Colonic mucosa (tissue), 4 donors: ENCODE results near the gene ATP8B4. TPM values are rescaled to one million over a fixed set of nuclear protein-coding genes. Genes with fewer than 3 reads are reported as not detected.

Source experiments
- DNase-seq: peaks from one replicate; pipeline ENCODE4 v3.0.0-alpha.2; 2020
- H3K27ac ChIP-seq: fragments of 200-600 bp; one replicate; pipeline ENCODE4 v1.8.0; 2021
- H3K27me3 ChIP-seq: fragments of 200-600 bp; one replicate; pipeline ENCODE4 v1.8.0; 2021
- H3K36me3 ChIP-seq: fragments of 200-600 bp; one replicate; pipeline ENCODE4 v1.8.0; 2021
- H3K4me1 ChIP-seq: fragments of 200-600 bp; one replicate; pipeline ENCODE4 v1.8.0; 2021; ENCODE audit warnings: mild to moderate bottlenecking
- H3K4me3 ChIP-seq: fragments of 200-600 bp; one replicate; pipeline ENCODE4 v1.8.0; 2021
- H3K9ac ChIP-seq, 2 donors: one replicate each; pipeline ENCODE4 v1.7.0; 2013; ENCODE audit warnings: control low read depth in 2 of 2, low read depth in 2 of 2, low read length in 2 of 2
- H3K9me3 ChIP-seq: fragments of 200-600 bp; one replicate; pipeline ENCODE4 v1.8.0; 2021
- CTCF ChIP-seq: fragments of 200-600 bp; IDR thresholded peaks from one replicate; pipeline ENCODE4 v1.8.0; 2022; ENCODE audit warnings: antibody characterized with exemption, mild to moderate bottlenecking
- intact Hi-C: fragments of 100-400 bp; cut with DNase I; formaldehyde crosslinking; loops from one replicate; pipeline ENCODE4 v1.14.1; 2022
- total RNA-seq, 2 donors: library from RNA; stranded (reverse); fragmentation: NEBNext Ultra II Directional in 1 of 2; extraction: Animal tissue kit (Norgen Biotek cat#: 25700) in 1 of 2; gene quantifications; one replicate each; pipeline ENCODE4 v1.2.1, GENCODE V29; 2021
- donor health status: healthy.
- donor health status: DM: no; HTN: no; CAD: no.
- donor health status: DM: no; HTN: no; CAD: no.

The ATP8B4 gene
- total RNA-seq, 2 donors from 2014 or later = 2.7 to 3.0 TPM

- intact Hi-C loops = no loop called here
Observed at GRCh38 chr15:49817100-49817499, 301.9 kb downstream of the ATP8B4 start.

GRCh38 chr15:49815950-49816349 lies 303.1 kb downstream of the ATP8B4 start:
- Histone ChIP-seq H3K27me3 (no peaks in the 10 kb centered on the region), H3K9me3 (no peaks in the 10 kb centered on the region), H3K4me3 (no peak overlapping the region), H3K27ac (no peak overlapping the region), H3K36me3 (no peaks in the 10 kb centered on the region), H3K9ac (no peak overlapping the region), H3K4me1 (no peaks in the 10 kb centered on the region)
- intact Hi-C loops = no loop called here
- TF ChIP-seq CTCF = no peak
- DNase-seq = no peak

More at GRCh38 chr15:49817100-49817499, 301.9 kb downstream of the ATP8B4 start:
- Histone ChIP-seq H3K27ac (no peak overlapping the region), H3K36me3 (no peaks in the 10 kb centered on the region), H3K9ac (no peak overlapping the region), H3K9me3 (no peaks in the 10 kb centered on the region), H3K27me3 (no peaks in the 10 kb centered on the region), H3K4me1 (no peaks in the 10 kb centered on the region), H3K4me3 (no peak overlapping the region)
- no peak for DNase-seq
- no peak for TF ChIP-seq CTCF

- no peaks in the 10 kb centered on the region for H3K9me3 ChIP-seq
- no peak overlapping the region for H3K27ac ChIP-seq
- H3K4me3 ChIP-seq = no peak overlapping the region
- intact Hi-C loops = no loop called here
- no peaks in the 10 kb centered on the region for H3K36me3 ChIP-seq
- TF ChIP-seq CTCF = no peak
- no peak for DNase-seq
- no peaks in the 10 kb centered on the region for H3K4me1 ChIP-seq
- H3K27me3 ChIP-seq = no peaks in the 10 kb centered on the region
- H3K9ac ChIP-seq = no peak overlapping the region
Observed at GRCh38 chr15:49815526-49815925, 303.5 kb downstream of the ATP8B4 start.

- Histone ChIP-seq H3K4me1 (no peaks in the 10 kb centered on the region), H3K9me3 (no peaks in the 10 kb centered on the region), H3K9ac (no peak overlapping the region), H3K4me3 (no peak overlapping the region), H3K27ac (no peak overlapping the region), H3K27me3 (no peaks in the 10 kb centered on the region), H3K36me3 (no peaks in the 10 kb centered on the region)
- TF ChIP-seq CTCF = no peak
- no peak for DNase-seq
- intact Hi-C loops = no loop called here
Observed at GRCh38 chr15:49814709-49815108, 304.3 kb downstream of the ATP8B4 start.

GRCh38 chr15:49813625-49814024 lies 305.4 kb downstream of the ATP8B4 start:
- H3K4me3 ChIP-seq = no peak overlapping the region
- H3K9ac ChIP-seq = no peak overlapping the region
- H3K4me1 ChIP-seq = no peaks in the 10 kb centered on the region
- H3K9me3 ChIP-seq = no peaks in the 10 kb centered on the region
- TF ChIP-seq CTCF = no peak
- H3K27ac ChIP-seq = no peak overlapping the region
- H3K36me3 ChIP-seq = no peaks in the 10 kb centered on the region
- intact Hi-C loops = no loop called here
- no peak for DNase-seq
- no peaks in the 10 kb centered on the region for H3K27me3 ChIP-seq

GRCh38 chr15:49810720-49811119 lies 308.3 kb downstream of the ATP8B4 start:
- TF ChIP-seq CTCF = no peak
- Histone ChIP-seq H3K9ac (no peak overlapping the region), H3K9me3 (no peaks in the 10 kb centered on the region), H3K4me1 (no peaks in the 10 kb centered on the region), H3K27ac (no peak overlapping the region), H3K4me3 (no peak overlapping the region), H3K27me3 (no peaks in the 10 kb centered on the region), H3K36me3 (no peaks in the 10 kb centered on the region)
- no peak for DNase-seq
- intact Hi-C loops = no loop called here
